HG02943 (cell line): ENCODE results near the gene SCLT1.
A peak's percentile ranks its signal among the peaks of the same experiment; 100 is the strongest.

ENCODE experiments used
- ATAC-seq: cut with Tn5 transposase; IDR thresholded peaks from one replicate; pipeline ENCODE4 v1.9.1; 2021; ENCODE audit warnings: mild to moderate bottlenecking, low read depth, moderate library complexity; ENCODE audit not compliant: unreplicated experiment

SCLT1 gene

GRCh38 chr4:128879283-128879682 is 214.1 kb downstream of the SCLT1 start:
- no peak for ATAC-seq

- ATAC-seq, result no peak
These were observed 215.4 kb downstream of the SCLT1 start for GRCh38 chr4:128877934-128878333.

DNA sequence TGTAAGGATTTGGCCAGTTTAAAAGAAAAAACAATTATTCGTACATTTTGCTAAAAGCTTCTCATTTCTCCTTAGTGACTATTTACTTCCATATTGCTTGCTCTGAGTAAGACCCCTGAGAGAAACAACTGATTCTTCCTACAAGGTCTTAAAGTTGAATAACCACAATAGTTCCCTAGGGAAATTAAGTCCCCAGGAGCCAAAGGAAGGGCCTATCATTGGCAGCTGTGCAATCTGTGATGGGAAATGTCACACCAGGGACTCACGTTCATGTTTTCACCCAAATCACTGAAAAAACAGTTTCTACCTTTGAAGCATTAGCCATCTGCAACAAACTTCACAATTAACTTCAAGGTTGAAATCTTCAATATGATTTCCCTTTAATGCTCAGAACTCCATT is 217.1 kb downstream of the SCLT1 start:
- ATAC-seq, result no peak

- ATAC-seq, result no peak
These were observed 221.4 kb downstream of the SCLT1 start for GRCh38 chr4:128871948-128872347.

DNA sequence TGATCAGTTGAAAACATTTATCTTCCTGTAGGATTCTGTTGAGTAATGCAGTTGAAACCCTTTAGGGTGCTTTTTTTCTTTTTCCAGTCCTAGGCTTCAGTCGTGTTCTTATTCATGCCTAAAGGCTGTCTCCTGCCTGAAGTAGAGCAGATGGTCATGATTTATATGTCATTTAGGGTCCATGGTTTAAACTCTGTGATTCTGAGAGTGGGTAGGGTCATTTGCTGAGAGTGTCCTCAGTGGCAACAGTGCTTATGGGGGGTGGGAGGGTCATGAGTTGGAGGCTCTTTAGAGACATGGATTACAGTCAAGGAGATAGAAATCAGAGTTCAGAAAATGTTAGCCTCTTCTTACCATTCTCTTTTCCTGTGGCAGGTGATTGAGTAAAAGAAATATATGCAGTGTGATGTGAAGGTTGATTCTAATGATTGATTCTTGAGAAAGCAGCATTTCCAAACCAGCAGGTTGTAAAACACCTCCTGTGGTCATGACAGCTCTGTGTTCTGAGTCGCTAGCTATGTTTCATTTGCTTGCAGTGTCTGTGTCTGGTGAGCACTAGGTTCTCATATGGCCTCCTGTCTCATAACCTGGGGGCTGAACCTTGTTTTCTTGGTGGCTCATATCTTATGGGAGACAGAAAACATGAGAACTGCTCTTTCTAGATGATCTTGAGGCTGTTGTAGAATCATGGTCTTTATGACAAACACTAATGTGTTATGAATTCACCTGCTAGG is 223.4 kb downstream of the SCLT1 start:
- no peak for ATAC-seq

DNA sequence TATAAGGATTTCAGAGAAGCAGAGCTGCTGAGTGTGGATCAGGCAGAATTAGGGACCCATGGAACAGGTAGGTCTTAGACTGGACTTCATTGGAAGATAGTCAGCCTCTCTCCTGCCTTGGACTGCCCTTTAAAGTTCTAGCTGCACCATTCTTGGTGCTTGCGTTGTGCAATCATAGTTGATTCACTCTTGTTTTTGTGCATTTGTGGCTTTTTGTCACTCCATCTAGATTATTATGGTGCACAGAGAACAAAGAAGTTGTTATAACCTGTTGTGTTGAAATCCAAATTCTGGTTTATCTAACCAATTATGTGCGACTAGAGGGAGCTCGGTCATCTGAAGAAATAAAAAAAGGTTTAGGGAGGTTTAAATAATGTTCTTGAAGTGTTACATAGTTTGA is 224.6 kb downstream of the SCLT1 start:
- ATAC-seq, result no peak

DNA sequence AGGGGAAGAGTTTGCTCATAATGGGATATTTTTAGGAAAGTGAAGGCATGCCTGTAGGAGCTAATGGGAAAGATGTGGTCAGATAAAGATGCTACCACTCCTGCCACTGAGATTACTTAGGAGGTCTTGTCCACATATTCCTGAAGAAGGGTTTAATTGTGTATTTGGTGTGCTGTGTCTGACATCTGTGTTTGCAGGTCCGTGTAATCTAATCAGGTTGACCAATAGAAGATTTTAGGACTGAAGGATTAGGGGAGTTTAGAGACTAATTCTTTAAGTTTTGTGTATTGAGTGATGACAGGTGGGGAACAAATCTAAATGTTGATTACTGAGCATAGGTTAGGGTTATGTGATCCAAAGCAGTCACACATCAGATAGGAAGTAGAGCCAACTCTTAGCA is 226.6 kb downstream of the SCLT1 start:
- no peak for ATAC-seq

- no peak for ATAC-seq
These were observed 227.1 kb downstream of the SCLT1 start for GRCh38 chr4:128866269-128866668.

DNA sequence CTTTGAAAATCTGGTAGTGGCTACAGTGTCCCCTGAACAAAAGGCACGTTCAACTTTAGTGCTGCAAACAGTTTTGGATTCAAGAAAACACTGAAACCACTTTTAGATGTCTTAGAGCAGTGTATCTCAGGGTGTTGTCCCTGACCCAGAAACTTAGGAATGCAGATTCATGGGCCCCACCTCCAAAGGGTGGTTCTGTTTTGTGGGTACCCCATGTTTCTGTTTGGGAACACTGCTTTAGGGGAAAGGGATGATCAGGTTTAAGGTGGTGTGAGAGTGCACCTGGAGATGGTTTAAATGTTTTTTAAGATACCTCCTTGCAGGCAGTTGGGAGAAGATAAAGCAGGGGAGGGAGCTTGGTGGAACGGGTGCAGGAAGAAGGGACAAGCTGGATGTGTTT is 228.2 kb downstream of the SCLT1 start:
- no peak for ATAC-seq

GRCh38 chr4:128863312-128864075 is 229.8 kb downstream of the SCLT1 start:
- no peak for ATAC-seq

- ATAC-seq, result peak; percentile 43
These were observed 230.6 kb downstream of the SCLT1 start for GRCh38 chr4:128862608-128863311.

DNA sequence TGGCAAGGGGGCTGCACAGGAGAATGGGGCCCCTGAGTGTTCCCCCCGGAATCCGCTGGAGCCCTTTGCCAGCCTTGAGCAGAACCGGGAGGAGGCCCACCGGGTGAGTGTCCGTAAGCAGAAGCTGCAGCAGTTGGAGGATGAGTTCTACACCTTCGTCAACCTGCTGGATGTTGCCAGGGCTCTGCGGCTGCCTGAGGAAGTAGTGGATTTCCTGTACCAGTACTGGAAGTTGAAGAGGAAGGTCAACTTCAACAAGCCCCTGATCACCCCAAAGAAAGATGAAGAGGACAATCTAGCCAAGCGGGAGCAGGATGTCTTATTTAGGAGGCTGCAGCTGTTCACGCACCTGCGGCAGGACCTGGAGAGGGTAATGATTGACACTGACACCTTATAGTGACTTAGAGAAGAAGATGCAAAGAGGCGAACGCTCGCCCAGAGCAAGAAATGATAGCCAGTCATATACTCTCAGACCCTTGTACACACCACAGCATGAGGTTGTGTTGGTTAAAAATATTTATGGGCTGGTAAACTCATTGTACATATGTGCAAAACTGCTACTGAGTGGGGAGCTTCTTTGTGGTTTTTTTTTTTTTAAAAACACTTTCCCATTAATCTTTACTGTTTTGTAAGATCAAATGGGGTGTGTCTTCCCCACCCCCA is 231.4 kb downstream of the SCLT1 start:
- ATAC-seq, result peak; percentile 6

DNA sequence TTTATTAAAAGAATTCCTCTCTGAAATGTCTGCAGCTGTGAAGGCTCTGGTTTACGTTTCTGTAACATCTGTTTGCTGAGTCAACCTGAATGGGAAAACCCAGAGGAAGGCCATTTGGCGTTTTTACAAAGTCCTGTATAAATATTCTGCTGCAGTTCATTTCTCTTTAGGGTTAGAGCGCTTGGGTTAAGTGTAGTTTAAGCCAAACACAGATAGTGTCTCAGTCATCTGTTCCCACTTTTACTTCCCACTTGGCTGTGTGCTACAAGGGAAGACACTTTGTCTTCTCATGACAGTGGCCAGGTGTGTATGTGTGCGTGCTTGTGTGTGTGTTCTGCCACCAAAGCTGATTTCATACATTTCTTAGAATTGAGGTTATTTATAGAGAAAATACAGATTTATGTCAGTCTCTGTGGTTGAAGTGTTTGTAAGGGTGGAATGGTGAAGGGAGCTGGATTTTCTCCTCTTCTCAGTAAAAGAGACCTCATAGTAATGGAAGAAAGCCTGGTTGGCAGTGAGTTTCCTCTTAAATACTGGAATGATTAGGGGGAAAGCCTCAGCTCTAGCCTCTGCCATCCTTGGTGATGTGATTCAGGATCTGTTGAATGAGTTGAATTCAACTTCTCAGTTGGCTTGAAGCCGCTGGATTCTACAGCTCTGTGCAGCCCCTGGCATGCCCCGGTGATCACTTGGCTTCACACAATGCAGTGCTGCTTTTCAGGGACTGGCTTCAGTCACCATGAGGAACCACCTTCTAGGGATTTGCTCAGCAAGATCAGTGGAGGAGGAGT is 233.3 kb downstream of the SCLT1 start:
- ATAC-seq, result no peak

GRCh38 chr4:128858879-128859671 is 234.3 kb downstream of the SCLT1 start:
- no peak for ATAC-seq

DNA sequence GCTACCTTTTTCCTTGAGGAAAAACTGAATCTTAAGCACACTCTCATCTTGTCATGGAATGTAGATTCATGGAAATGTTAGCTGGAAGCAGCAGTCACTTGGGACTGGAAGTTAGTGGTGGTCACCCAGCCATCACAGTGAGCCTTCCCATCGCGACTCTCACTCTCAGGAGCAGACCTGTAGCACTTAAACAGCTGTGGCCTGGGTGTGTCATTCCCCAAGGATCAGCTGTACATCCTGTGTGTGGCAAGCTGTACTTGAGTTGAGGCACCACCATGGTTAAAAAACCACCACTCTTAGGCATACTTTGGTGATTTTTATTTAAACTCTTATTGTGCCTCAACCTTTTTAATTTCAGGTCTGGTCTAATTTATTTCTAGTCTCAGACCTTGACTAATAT is 237.1 kb downstream of the SCLT1 start:
- ATAC-seq, result no peak

DNA sequence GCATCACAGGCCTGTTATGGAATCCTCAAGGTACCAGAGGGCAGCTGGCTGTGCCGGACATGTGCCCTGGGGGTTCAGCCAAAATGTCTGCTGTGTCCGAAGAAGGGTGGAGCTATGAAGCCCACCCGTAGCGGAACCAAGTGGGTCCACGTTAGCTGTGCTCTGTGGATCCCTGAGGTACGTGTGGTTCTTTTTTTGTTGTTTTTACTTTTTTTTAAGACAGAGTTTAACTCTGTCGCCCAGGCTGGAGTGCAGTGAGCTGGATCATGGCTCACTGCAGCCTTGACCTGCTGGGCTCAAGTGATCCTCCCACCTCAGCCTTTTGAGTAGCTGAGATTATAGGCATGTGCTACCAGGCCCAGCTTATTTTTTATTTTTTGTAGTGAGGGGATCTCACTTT is 237.7 kb downstream of the SCLT1 start:
- no peak for ATAC-seq

GRCh38 chr4:128854433-128854832 is 238.9 kb downstream of the SCLT1 start:
- no peak for ATAC-seq

- ATAC-seq, result no peak
These were observed 239.6 kb downstream of the SCLT1 start for GRCh38 chr4:128853741-128854140.

DNA sequence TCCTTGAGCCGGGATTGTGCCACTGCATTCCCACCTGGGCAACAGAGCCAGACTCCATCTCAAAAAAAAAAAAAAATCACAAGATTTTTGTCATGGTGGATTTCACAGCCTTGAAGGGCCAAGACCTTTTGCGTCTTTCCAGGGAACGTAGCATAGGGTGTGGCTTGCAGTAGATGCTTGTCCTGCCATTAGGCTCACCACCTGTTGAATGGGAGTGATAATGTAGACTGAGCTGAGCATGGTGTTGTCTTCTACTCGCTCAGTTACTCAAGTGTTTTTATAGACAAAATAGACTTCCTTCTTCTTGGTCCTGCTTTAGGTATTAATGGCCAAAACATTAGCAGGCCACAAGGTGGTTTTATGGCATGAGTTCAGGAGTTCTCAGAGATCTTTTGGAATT is 243.1 kb downstream of the SCLT1 start:
- ATAC-seq, result no peak
